Muscle of back (tissue), 11 donors: ENCODE measurements around the gene LPCAT2. TPM values are rescaled to one million over a fixed set of nuclear protein-coding genes. Genes with fewer than 3 reads are reported as not detected.

Experiments used
- DNase-seq, 3 donors: peaks; one replicate each; pipeline versions ENCODE4 v3.0.0 to v3.0.0-alpha.2; 2013
- polyA plus RNA-seq, 10 donors: library from polyadenylated mRNA; unstranded; fragments of 120-200 nt; gene quantifications; one replicate each; pipeline ENCODE4 v1.2.1, GENCODE V29; 2013; ENCODE audit not compliant: insufficient read length in 10 of 10

Gene LPCAT2
- polyA plus RNA-seq, 10 donors: 12.3 to 26.8 (median 18.4) TPM

GRCh38 chr16:55542459-55543082, 33.7 kb downstream of the LPCAT2 start:
- DNase-seq: peak in 2 of 3 donors; percentile 51 to 64

DNA sequence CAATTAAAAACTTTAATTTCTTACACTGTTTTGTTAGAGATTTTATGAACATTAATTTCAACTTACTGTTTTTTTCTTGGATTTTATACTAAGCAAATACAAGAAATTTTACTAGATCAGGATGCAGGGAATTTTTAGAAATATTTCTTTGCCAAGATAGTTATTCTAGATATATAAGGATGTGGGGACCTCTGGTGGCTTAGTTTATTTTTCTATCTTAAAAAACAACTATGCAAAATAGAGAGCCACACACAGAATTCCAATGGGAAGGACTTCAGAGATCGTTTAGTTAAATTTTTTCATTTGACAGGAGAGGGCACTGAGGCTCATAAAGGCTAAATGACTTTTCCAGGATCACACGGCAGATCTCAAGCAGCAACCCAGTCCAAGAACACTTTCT, 34.6 kb downstream of the LPCAT2 start:
- DNase-seq: peak; percentile 43 to 80 (median 69)

GRCh38 chr16:55552621-55553020, 43.7 kb downstream of the LPCAT2 start:
- peak in 1 of 3 donors; percentile 80 for DNase-seq

- DNase-seq: no peak
Observed at GRCh38 chr16:55555436-55555835, 46.6 kb downstream of the LPCAT2 start.

GRCh38 chr16:55557186-55557585, 48.3 kb downstream of the LPCAT2 start:
- no peak for DNase-seq

GRCh38 chr16:55559233-55559632, 50.4 kb downstream of the LPCAT2 start:
- peak in 1 of 3 donors; percentile 52 for DNase-seq

DNA sequence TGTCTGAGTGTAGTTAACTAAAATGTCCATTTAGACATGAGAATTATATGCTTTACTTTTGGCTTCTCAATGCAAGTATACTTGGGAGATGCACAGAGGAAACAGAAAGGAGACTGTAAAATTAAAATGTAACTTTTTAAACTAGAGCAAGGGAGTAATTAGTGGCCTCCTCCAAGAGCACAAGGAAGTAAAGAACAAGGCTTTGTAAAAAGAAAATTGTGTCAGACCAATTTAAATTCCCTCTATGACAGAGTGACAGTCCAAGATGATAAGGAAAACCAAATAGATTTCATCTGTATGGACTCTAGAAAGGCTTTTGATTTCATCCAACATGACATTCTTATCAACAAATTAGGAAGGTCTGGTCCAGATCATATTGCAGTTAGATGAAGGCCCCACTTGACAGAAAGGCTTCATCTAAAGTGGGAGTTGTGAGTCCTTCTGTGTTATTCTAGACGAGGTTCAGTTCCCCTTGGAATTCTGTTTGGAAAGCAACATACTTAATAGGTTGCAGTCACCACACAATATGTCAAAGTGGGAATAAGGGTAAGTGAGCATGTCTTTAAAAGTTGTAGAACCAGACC, 51.2 kb downstream of the LPCAT2 start:
- no peak for DNase-seq

- DNase-seq: no peak
Observed at GRCh38 chr16:55561319-55561848, 52.5 kb downstream of the LPCAT2 start.

GRCh38 chr16:55562936-55563335, 54.1 kb downstream of the LPCAT2 start:
- DNase-seq: no peak

DNA sequence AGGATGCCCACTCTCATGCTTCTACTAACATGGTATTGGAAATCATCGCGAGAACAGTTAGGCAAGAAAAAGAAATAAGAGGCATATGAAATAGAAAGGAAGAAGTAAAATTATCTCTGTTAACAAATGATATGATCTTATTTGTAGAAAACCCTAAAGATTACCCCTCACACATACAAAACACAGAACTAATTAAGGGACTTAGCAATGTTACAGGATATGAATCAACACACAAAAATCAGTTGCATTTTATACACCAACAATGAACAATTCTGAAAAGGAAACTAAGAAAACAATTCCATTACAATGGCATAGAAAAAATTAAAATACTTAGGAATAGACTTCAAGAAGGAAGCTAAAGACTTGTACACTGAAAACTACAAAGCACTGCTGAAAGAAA, 54.9 kb downstream of the LPCAT2 start:
- DNase-seq: no peak

DNA sequence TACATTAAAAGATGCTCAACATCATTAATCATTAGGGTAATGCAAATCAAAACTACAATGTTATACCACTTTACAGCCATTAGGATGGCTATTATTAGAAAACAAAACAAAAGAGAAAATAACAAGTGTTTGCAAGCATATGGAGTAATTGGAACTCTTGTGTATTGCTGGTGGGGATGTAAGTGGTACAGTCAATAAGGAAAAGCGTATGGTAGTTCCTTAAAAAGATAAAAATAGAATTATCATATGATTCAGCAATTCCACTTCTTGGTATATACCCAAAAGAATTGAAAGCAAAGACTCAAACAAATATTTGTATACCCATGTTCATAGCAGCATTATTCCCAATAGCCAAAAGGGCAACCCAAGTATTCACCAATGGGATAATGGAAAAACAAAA, 56.2 kb downstream of the LPCAT2 start:
- DNase-seq: no peak

GRCh38 chr16:55566432-55567175, 57.7 kb downstream of the LPCAT2 start, which contains the start of gene CAPNS2:
TSS of gene CAPNS2 (plus strand) at chr16:55566684. CDS start at chr16:55566757, 73 bp downstream.
- DNase-seq: no peak

- peak in 1 of 3 donors; percentile 43 for DNase-seq
Observed at GRCh38 chr16:55567382-55567781, 58.5 kb downstream of the LPCAT2 start.

- DNase-seq: no peak
Observed at GRCh38 chr16:55568207-55568606, 59.3 kb downstream of the LPCAT2 start.

DNA sequence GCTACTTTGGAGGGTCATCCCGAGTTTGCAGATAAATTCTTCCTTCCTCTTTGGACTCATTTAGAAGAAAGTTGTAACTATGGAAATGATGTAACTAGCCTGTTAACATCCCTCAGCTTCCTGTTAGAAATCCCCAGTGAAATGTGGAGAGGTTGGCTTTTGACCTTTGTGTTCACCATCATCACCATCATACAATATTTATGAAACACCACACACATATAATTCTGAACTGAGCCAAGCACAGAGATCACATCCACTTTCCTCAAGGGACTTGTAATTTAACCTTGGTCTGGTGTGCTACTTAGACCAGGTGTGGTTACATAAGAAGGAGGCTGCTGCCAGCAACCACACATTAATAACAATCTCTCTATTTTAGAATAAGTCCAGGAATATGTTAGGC, 60.2 kb downstream of the LPCAT2 start:
- DNase-seq: peak; percentile 74 to 90 (median 75)

DNA sequence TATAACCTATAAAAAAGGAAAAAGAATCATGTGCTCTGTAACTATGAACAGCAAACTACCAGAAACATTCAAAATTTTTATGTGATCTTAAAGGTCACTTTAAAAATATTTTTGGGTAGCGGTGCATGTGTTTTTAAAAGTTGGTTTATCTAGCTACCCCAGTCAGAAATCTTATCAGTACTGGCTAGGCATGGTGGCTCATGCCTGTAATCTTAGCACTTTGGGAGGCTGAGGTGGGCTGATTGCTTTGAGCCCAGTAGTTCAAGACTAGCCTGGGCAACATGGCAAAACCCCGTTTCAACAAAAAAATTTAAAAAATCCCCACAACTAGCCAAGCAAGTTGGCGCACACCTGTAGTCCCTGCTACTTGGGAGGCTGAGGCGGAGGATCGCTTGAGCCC, 61.3 kb downstream of the LPCAT2 start:
- DNase-seq: peak in 1 of 3 donors; percentile 7

DNA sequence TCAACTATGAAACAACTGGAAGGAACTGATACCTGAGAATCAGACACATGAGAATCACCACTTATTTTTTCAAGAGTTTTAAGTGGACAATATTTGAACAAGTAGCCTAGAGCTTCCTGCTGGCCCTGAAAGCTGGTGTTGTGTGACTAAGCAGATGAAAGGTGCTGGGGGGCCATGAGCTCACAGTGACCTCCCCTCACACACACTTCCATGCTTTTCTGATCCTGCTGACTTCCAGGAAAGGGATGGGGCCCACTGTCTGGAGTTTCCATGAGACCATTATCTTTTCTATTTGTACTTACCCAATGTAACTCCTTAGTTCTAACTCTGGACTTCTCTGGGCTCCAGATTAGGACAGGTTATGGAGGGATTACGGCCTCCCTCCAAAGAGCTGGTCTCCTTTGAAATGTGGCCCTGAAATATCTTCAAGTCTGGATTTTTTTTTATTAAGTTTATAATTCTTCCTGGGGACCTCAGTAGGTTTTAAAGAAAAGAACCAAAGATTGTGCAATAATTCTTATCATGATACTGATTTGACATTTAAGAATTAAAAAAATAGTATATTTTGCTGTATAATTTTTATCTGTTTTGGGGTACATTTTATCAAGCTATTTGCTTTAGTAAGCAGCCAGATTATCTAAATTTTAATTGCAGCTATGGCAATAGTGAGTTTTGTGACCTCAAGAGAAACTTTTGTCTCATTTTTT, 62.5 kb downstream of the LPCAT2 start:
- peak in 1 of 3 donors; percentile 35 for DNase-seq

- DNase-seq: peak in 1 of 3 donors; percentile 37
Observed at GRCh38 chr16:55572439-55572838, 63.6 kb downstream of the LPCAT2 start.

- DNase-seq: no peak
Observed at GRCh38 chr16:55574811-55575210, 65.9 kb downstream of the LPCAT2 start.

- peak; percentile 70 to 89 (median 79) for DNase-seq
Observed at GRCh38 chr16:55575496-55575895, 66.6 kb downstream of the LPCAT2 start.

DNA sequence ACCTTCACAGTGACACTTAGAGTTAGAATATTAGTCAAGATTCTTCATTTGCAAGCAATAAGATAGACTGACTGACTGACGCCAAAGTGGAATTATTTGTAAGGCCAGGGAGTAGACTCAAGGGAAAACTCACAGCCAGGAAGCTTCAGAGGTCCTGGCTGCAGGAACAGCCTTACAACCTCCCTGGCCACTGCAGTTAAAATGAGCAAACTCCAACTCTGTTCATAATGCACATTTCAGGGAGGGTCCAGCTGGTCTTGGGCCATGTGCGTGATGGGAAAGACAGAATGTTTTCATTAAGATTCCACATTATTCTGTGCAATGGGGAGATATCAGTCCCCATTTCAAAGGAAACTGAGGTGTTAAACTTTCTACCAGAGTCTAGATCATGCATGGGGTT, 67.5 kb downstream of the LPCAT2 start:
- DNase-seq: peak; percentile 80 to 95 (median 90)

- peak in 1 of 3 donors; percentile 10 for DNase-seq
Observed at GRCh38 chr16:55577887-55578286, 69.0 kb downstream of the LPCAT2 start.
